ENCODE measurements around the gene SPRYD3.

DNA sequence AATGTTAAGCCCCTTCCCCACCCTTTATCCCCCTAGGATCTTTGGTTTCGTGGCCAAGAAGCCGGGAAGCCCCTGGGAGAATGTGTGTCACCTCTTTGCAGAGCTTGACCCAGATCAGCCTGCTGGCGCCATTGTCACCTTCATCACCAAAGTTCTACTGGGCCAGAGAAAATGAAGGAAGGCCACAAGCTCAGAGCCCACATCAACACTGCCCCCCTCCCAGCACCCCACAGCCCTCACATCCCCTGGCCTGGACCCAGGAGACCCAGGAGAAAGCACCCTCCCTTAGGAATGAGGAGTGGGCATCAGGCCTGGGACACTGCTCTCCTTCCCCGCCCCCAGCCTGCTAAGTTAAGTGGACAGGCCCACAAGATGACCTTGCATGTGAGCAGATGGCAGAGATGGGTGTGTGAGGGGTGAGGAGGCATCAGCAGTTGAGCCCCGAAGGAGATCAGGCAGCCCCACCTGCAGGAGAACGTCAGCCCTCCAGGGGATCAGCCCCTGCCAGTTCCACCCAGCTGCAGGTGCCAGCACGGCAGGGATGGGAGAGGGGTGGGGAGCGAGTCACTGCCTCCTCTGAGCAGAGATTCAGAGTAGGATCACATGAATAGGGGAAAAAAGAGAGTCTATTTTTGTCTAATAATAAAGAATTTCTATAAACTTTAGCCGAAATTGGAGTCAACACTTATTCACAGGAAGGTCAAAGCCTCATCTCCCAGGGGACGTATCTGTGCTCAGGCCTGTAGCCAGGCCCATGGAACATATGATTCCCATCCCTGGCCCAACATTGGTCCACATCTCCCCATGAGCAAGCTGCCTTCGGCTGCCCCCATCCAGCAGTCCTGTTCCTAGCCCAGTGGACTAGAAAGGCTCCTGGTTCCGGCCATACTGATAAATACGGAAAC lies 15.2 kb downstream of the SPRYD3 start:
- TF ChIP-seq, protein P1, sequence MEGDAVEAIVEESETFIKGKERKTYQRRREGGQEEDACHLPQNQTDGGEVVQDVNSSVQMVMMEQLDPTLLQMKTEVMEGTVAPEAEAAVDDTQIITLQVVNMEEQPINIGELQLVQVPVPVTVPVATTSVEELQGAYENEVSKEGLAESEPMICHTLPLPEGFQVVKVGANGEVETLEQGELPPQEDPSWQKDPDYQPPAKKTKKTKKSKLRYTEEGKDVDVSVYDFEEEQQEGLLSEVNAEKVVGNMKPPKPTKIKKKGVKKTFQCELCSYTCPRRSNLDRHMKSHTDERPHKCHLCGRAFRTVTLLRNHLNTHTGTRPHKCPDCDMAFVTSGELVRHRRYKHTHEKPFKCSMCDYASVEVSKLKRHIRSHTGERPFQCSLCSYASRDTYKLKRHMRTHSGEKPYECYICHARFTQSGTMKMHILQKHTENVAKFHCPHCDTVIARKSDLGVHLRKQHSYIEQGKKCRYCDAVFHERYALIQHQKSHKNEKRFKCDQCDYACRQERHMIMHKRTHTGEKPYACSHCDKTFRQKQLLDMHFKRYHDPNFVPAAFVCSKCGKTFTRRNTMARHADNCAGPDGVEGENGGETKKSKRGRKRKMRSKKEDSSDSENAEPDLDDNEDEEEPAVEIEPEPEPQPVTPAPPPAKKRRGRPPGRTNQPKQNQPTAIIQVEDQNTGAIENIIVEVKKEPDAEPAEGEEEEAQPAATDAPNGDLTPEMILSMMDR (IDR thresholded peaks at IDR 0.05), result no peak
- no peak for TF ChIP-seq POLR2AphosphoS5 (IDR thresholded peaks at IDR 0.05)

All from upper lobe of left lung (tissue), 4 donors.